Measurements from ENCODE around the gene MAD2L2.

MAD2L2 gene

GRCh38 chr1:11680270-11681070 lies 478 bp downstream of the MAD2L2 start:
- no peak for DNase-seq

GRCh38 chr1:11678442-11678841 lies 2.5 kb downstream of the MAD2L2 start:
- no peak for DNase-seq

GRCh38 chr1:11676386-11677103 lies 4.4 kb downstream of the MAD2L2 start:
- DNase-seq, result no peak

GRCh38 chr1:11675325-11675724 lies 5.6 kb downstream of the MAD2L2 start:
- no peak for DNase-seq

GRCh38 chr1:11674488-11674887 lies 6.5 kb downstream of the MAD2L2 start:
- DNase-seq, result no peak

GRCh38 chr1:11673089-11673769 lies 7.7 kb downstream of the MAD2L2 start:
- DNase-seq, result no peak

- no peak for DNase-seq
Measured at GRCh38 chr1:11671544-11672286, 9.2 kb downstream of the MAD2L2 start.

- no peak for DNase-seq
Measured at GRCh38 chr1:11671205-11671543, 9.8 kb downstream of the MAD2L2 start.

- no peak for DNase-seq
Measured at GRCh38 chr1:11670747-11671146, 10.2 kb downstream of the MAD2L2 start.

GRCh38 chr1:11668516-11668915 lies 12.4 kb downstream of the MAD2L2 start:
- DNase-seq, result no peak

GRCh38 chr1:11664336-11665065 lies 16.4 kb downstream of the MAD2L2 start:
- DNase-seq, result peak; percentile 81

- no peak for DNase-seq
Measured at GRCh38 chr1:11661103-11661502, 19.8 kb downstream of the MAD2L2 start.

- DNase-seq, result no peak
Measured at GRCh38 chr1:11659748-11660147, 21.2 kb downstream of the MAD2L2 start.

GRCh38 chr1:11658542-11658941 lies 22.4 kb downstream of the MAD2L2 start:
- DNase-seq, result no peak

GRCh38 chr1:11657654-11658053 lies 23.3 kb downstream of the MAD2L2 start:
- no peak for DNase-seq

GRCh38 chr1:11654939-11655808 lies 25.8 kb downstream of the MAD2L2 start:
- DNase-seq, result peak; percentile 51

- DNase-seq, result peak; percentile 82
Measured at GRCh38 chr1:11654137-11654938, 26.6 kb downstream of the MAD2L2 start, which contains the start of the genes FBXO2 and FBXO44. Gene FBXO2 (minus strand): TSS chr1:11654429. CDS start chr1:11654340, 89 bp downstream. Gene FBXO44 (plus strand): TSS chr1:11654877. CDS start chr1:11655836, 959 bp downstream.

GRCh38 chr1:11653861-11654136 lies 27.1 kb downstream of the MAD2L2 start:
- peak; percentile 48 for DNase-seq

GRCh38 chr1:11653101-11653860 lies 27.7 kb downstream of the MAD2L2 start:
- peak; percentile 49 for DNase-seq

Measured in activated CD8-positive, alpha-beta memory T cell treated with anti-CD3 and anti-CD28 coated beads, Interleukin-2, amount 50 U/mL, for 48 hours (primary cell).